Upper lobe of left lung (tissue), 6 donors: ENCODE measurements around the gene COL9A1. TPM values are rescaled to one million over a fixed set of nuclear protein-coding genes. Genes with fewer than 3 reads are reported as not detected.

Source experiments
- ATAC-seq, 2 donors: fragments of 200-7000 bp; cut with Tn5 transposase; one replicate each; pipeline ENCODE4 v1.9.1; 2022; ENCODE audit warnings: mild to moderate bottlenecking in 2 of 2, moderate library complexity in 2 of 2; ENCODE audit not compliant: low FRiP score in 2 of 2
- DNase-seq, 2 donors: peaks; one replicate each; pipeline ENCODE4 v3.0.0-alpha.2; 2019 to 2020
- H3K27ac ChIP-seq, 4 donors: fragments of 200-600 bp; sonication (generic); one replicate each; pipeline ENCODE4 v1.5.1; 2016 to 2019
- H3K27me3 ChIP-seq, 4 donors: fragments of 200-600 bp; sonication (generic); one replicate each; pipeline ENCODE4 v1.5.1; 2017 to 2019
- H3K36me3 ChIP-seq, 4 donors: fragments of 200-600 bp; sonication (generic); one replicate each; pipeline ENCODE4 v1.5.1; 2016 to 2019
- H3K4me1 ChIP-seq, 4 donors: fragments of 200-600 bp; sonication (generic); one replicate each; pipeline ENCODE4 v1.5.1; 2018 to 2019
- H3K4me3 ChIP-seq, 4 donors: fragments of 200-600 bp; sonication (generic); one replicate each; pipeline ENCODE4 v1.5.1; 2017 to 2019; ENCODE audit warnings: mild to moderate bottlenecking in 2 of 4, moderate library complexity in 1 of 4
- H3K9me3 ChIP-seq, 4 donors: fragments of 200-600 bp; sonication (generic); one replicate each; pipeline ENCODE4 v1.5.1; 2018 to 2019
- CTCF ChIP-seq, 6 experiments: fragments of 450-650 bp in 4 of 6; fragments of 200-600 bp in 2 of 6; sonication (generic) in 2 of 6; IDR thresholded peaks; one replicate each; pipeline ENCODE4 v1.5.1; 2016 to 2019; ENCODE audit warnings: antibody characterized with exemption in 6 of 6
- EP300 ChIP-seq, 4 donors: sonication (generic); formaldehyde crosslinking; IDR thresholded peaks; one replicate each; pipeline ENCODE4 v1.5.1; 2017; ENCODE audit warnings: antibody characterized with exemption in 4 of 4, control low read depth in 2 of 4
- POLR2A ChIP-seq, 4 donors: fragments of 450-650 bp; IDR thresholded peaks; one replicate each; pipeline ENCODE4 v1.5.1; 2016 to 2017; ENCODE audit warnings: antibody characterized with exemption in 4 of 4, mild to moderate bottlenecking in 2 of 4
- POLR2AphosphoS5 ChIP-seq, 2 donors: sonication (generic); formaldehyde crosslinking; IDR thresholded peaks; one replicate each; pipeline ENCODE4 v1.5.1; 2017; ENCODE audit warnings: antibody characterized with exemption in 2 of 2
- WGBS, 2 donors: methylation state at CpG; one replicate each; pipeline ENCODE4 v1.1.5; 2017 to 2018; 5-methylcytosine and 5-hydroxymethylcytosine counted together
- total RNA-seq, 6 donors: library from RNA; depleted of rRNA in 4 of 6; stranded (reverse); fragments of >200 nt in 4 of 6; gene quantifications; one replicate each; pipeline versions ENCODE4 v1.1.0 to v1.2.1, GENCODE V29; 2016 to 2021
- donor health status: DM: no; HTN: no; CAD: no; lungs with moderate emphysema.
- donor health status: DM: no; HTN: yes; CAD: no; lungs with severe emphysema.

Gene COL9A1
- total RNA-seq, 6 donors from 2014 or later, result 0.30 TPM; not detected in 5

GRCh38 chr6:70208235-70208790 lies 94.6 kb downstream of the COL9A1 start:
- DNase-seq (no peak), ATAC-seq (no peak)
- Histone ChIP-seq H3K4me1 (no peaks in the 10 kb centered on the region), H3K27ac (no peak overlapping the region), H3K36me3 (no peaks in the 10 kb centered on the region), H3K4me3 (no peak overlapping the region), H3K27me3 (no peaks in the 10 kb centered on the region), H3K9me3 (no peaks in the 10 kb centered on the region)
- TF ChIP-seq CTCF (IDR thresholded peaks at IDR 0.05) (no peak), POLR2AphosphoS5 (IDR thresholded peaks at IDR 0.05) (no peak), EP300 (IDR thresholded peaks at IDR 0.05) (no peak), POLR2A (IDR thresholded peaks at IDR 0.05) (no peak)
- WGBS, 2 donors, result 72 to 79% methylated on average over 1 of the region's 1 CpG

- Histone ChIP-seq H3K4me3 (no peak overlapping the region), H3K36me3 (no peaks in the 10 kb centered on the region), H3K27ac (no peak overlapping the region), H3K9me3 (no peaks in the 10 kb centered on the region), H3K27me3 (no peaks in the 10 kb centered on the region), H3K4me1 (no peaks in the 10 kb centered on the region)
- TF ChIP-seq POLR2AphosphoS5 (IDR thresholded peaks at IDR 0.05) (no peak), EP300 (IDR thresholded peaks at IDR 0.05) (no peak), POLR2A (IDR thresholded peaks at IDR 0.05) (no peak), CTCF (IDR thresholded peaks at IDR 0.05) (no peak)
- 72 to 86% methylated on average over 2 of the region's 2 CpGs for WGBS, 2 donors
- ATAC-seq, result no peak
- no peak for DNase-seq
Measured at GRCh38 chr6:70198785-70199184, 104.1 kb downstream of the COL9A1 start.

GRCh38 chr6:70196531-70196930 lies 106.4 kb downstream of the COL9A1 start:
- H3K4me3 ChIP-seq, result no peak overlapping the region
- 79 to 92% methylated on average over 2 of the region's 2 CpGs for WGBS, 2 donors
- no peaks in the 10 kb centered on the region for H3K27me3 ChIP-seq
- no peaks in the 10 kb centered on the region for H3K36me3 ChIP-seq
- H3K4me1 ChIP-seq, result no peaks in the 10 kb centered on the region
- no peaks in the 10 kb centered on the region for H3K9me3 ChIP-seq
- TF ChIP-seq CTCF (IDR thresholded peaks at IDR 0.05), result no peak
- no peak for TF ChIP-seq POLR2AphosphoS5 (IDR thresholded peaks at IDR 0.05)
- no peak for TF ChIP-seq POLR2A (IDR thresholded peaks at IDR 0.05)
- no peak for TF ChIP-seq EP300 (IDR thresholded peaks at IDR 0.05)
- ATAC-seq, result no peak
- DNase-seq, result no peak
- no peak overlapping the region for H3K27ac ChIP-seq

GRCh38 chr6:70194421-70194820 lies 108.5 kb downstream of the COL9A1 start:
- no peaks in the 10 kb centered on the region for H3K36me3 ChIP-seq
- DNase-seq (no peak), ATAC-seq (no peak)
- no peaks in the 10 kb centered on the region for H3K27me3 ChIP-seq
- no peak overlapping the region for H3K4me3 ChIP-seq
- no peaks in the 10 kb centered on the region for H3K4me1 ChIP-seq
- H3K27ac ChIP-seq, result no peak overlapping the region
- TF ChIP-seq POLR2AphosphoS5 (IDR thresholded peaks at IDR 0.05) (no peak), EP300 (IDR thresholded peaks at IDR 0.05) (no peak), CTCF (IDR thresholded peaks at IDR 0.05) (no peak), POLR2A (IDR thresholded peaks at IDR 0.05) (no peak)
- no peaks in the 10 kb centered on the region for H3K9me3 ChIP-seq

- Histone ChIP-seq H3K9me3 (no peaks in the 10 kb centered on the region), H3K4me3 (no peak overlapping the region), H3K36me3 (no peaks in the 10 kb centered on the region), H3K27me3 (no peaks in the 10 kb centered on the region), H3K4me1 (no peaks in the 10 kb centered on the region), H3K27ac (no peak overlapping the region)
- WGBS, 2 donors, result 74 to 75% methylated on average over 6 of the region's 6 CpGs
- DNase-seq, result no peak
- no peak for ATAC-seq
- TF ChIP-seq EP300 (IDR thresholded peaks at IDR 0.05) (no peak), POLR2AphosphoS5 (IDR thresholded peaks at IDR 0.05) (no peak), CTCF (IDR thresholded peaks at IDR 0.05) (no peak), POLR2A (IDR thresholded peaks at IDR 0.05) (no peak)
Measured at GRCh38 chr6:70188202-70188601, 114.7 kb downstream of the COL9A1 start.
